H1 (cell line): ENCODE measurements around the gene C1orf174.

Experiments used
- BACH1 ChIP-seq: IDR thresholded peaks from 2 replicates; pipeline ENCODE4 v1.6.1; 2012; ENCODE audit warnings: low read length, improper control_type of control experiment
- CHD2 ChIP-seq: IDR thresholded peaks from 2 replicates; pipeline ENCODE4 v1.6.1; 2012; ENCODE audit warnings: low read length, improper control_type of control experiment
- CTCF ChIP-seq, 3 experiments: IDR thresholded peaks; 1 replicate in 2 of 3; 2 replicates in 1 of 3; pipeline versions ENCODE4 v1.5.1 to v1.6.1; 2011; ENCODE audit warnings: low read length in 3 of 3, mild to moderate bottlenecking in 3 of 3, inconsistent platforms in 2 of 3, low read depth in 1 of 3, moderate library complexity in 1 of 3; ENCODE audit not compliant: insufficient read depth in 1 of 3; ENCODE audit errors: control extremely low read depth in 1 of 3
- EGR1 ChIP-seq: IDR thresholded peaks from 2 replicates; pipeline ENCODE4 v1.6.1; 2011; ENCODE audit warnings: low read depth, low read length, borderline replicate concordance
- EP300 ChIP-seq, 2 experiments: IDR thresholded peaks; 1 replicate in 1 of 2; 2 replicates in 1 of 2; pipeline ENCODE4 v1.6.1; 2011 to 2012; ENCODE audit warnings: low read depth in 2 of 2, low read length in 2 of 2, mild to moderate bottlenecking in 2 of 2, borderline replicate concordance in 1 of 2, inconsistent platforms in 1 of 2, moderate library complexity in 1 of 2
- EZH2 ChIP-seq: fragments of 200-600 bp; sonication (generic); IDR thresholded peaks from 2 replicates; pipeline ENCODE4 v1.7.1; 2012; ENCODE audit warnings: low read depth, mild to moderate bottlenecking, moderate library complexity, low read length, inconsistent platforms; ENCODE audit not compliant: severe bottlenecking
- JUN ChIP-seq: IDR thresholded peaks from 2 replicates; pipeline ENCODE4 v1.6.1; 2011; ENCODE audit warnings: low read depth, mild to moderate bottlenecking, improper control_type of control experiment, low read length
- MAX ChIP-seq: IDR thresholded peaks from 2 replicates; pipeline ENCODE4 v1.6.1; 2012; ENCODE audit warnings: inconsistent platforms
- POLR2A ChIP-seq, 2 experiments: IDR thresholded peaks; 1 replicate in 1 of 2; 2 replicates in 1 of 2; pipeline ENCODE4 v1.6.1; 2011; ENCODE audit warnings: low read depth in 2 of 2, low read length in 2 of 2, mild to moderate bottlenecking in 2 of 2; ENCODE audit errors: control extremely low read depth in 1 of 2
- SIN3A ChIP-seq, 2 experiments: IDR thresholded peaks in 1 of 2; conservative IDR thresholded peaks in 1 of 2; 2 replicates each; pipeline ENCODE4 v1.6.1; 2011 to 2012; ENCODE audit warnings: low read length in 2 of 2, improper control_type of control experiment in 1 of 2, low read depth in 1 of 2, mild to moderate bottlenecking in 1 of 2
- SP1 ChIP-seq: IDR thresholded peaks from 2 replicates; pipeline ENCODE4 v1.6.1; 2011; ENCODE audit warnings: low read depth, low read length
- ZNF274 ChIP-seq: IDR thresholded peaks from 2 replicates; pipeline ENCODE4 v1.7.0; 2012; ENCODE audit warnings: low read length, borderline replicate concordance; ENCODE audit errors: extremely low read depth

GRCh38 chr1:3921765-3922164 is 21.7 kb upstream of the C1orf174 start:
- TF ChIP-seq ZNF274 (no peak), JUN (no peak), BACH1 (no peak), EGR1 (no peak), CTCF (IDR thresholded peaks at IDR 0.05; ENCODE audit: control extremely low read depth in 1 of 3, insufficient read depth in 1 of 3, low read depth in 1 of 3, low read length in 3 of 3) (no peak), POLR2A (IDR thresholded peaks at IDR 0.05; ENCODE audit: control extremely low read depth in 1 of 2, low read depth in 2 of 2, low read length in 2 of 2) (no peak), EP300 (IDR thresholded peaks at IDR 0.05; ENCODE audit: borderline replicate concordance in 1 of 2, low read depth in 2 of 2, low read length in 2 of 2) (no peak), SIN3A (conservative IDR thresholded peaks at IDR 0.05 in 1 of 2, IDR thresholded peaks at IDR 0.05 in 1 of 2; ENCODE audit: low read depth in 1 of 2, low read length in 2 of 2) (no peak), SP1 (no peak), CHD2 (no peak), EZH2 (no peak), MAX (no peak)
